Left forelimb (tissue), 1 donor: ENCODE data around the gene KNL1.
"Not testable (repeated sequence)": the region's sequence is repeated elsewhere in the genome, so short reads cannot be mapped to it uniquely, and the experiment has no call there.

Experiments
- DNase-seq: peaks from one replicate; pipeline ENCODE4 v3.0.0-alpha.2; 2018; ENCODE audit warnings: low spot score

Gene KNL1

GRCh38 chr15:40593588-40594428 is at the start of gene KNL1:
KNL1 (plus strand) TSS chr15:40594249; CDS start chr15:40602932, 8,683 bp downstream.
- peak; percentile 97 for DNase-seq

GRCh38 chr15:40545457-40545856 is 48.6 kb upstream of the KNL1 start:
- no peak for DNase-seq

GRCh38 chr15:40548610-40549009 is 45.4 kb upstream of the KNL1 start:
- DNase-seq = no peak

- no peak for DNase-seq
Measured at GRCh38 chr15:40549894-40550293, 44.2 kb upstream of the KNL1 start.

- DNase-seq = no peak
Measured at GRCh38 chr15:40550341-40551037, 43.6 kb upstream of the KNL1 start.

- DNase-seq = no peak
Measured at GRCh38 chr15:40554161-40554525, 39.9 kb upstream of the KNL1 start.

- no peak for DNase-seq
Measured at GRCh38 chr15:40555876-40556275, 38.2 kb upstream of the KNL1 start.

- DNase-seq = no peak
Measured at GRCh38 chr15:40558952-40559742, 34.9 kb upstream of the KNL1 start.

- DNase-seq = no peak
Measured at GRCh38 chr15:40562691-40563090, 31.4 kb upstream of the KNL1 start.

- DNase-seq = no peak
Measured at GRCh38 chr15:40563426-40563825, 30.6 kb upstream of the KNL1 start.

- DNase-seq = peak; percentile 94
Measured at GRCh38 chr15:40564591-40565332, 29.3 kb upstream of the KNL1 start, which contains the start of gene CCDC32. CCDC32 (minus strand) TSS chr15:40565042; CDS start chr15:40563015, 2,027 bp downstream.

- DNase-seq = no peak
Measured at GRCh38 chr15:40565333-40566238, 28.5 kb upstream of the KNL1 start.

- no peak for DNase-seq
Measured at GRCh38 chr15:40567111-40567510, 26.9 kb upstream of the KNL1 start.

- peak; percentile 97 for DNase-seq
Measured at GRCh38 chr15:40569129-40569953, 24.7 kb upstream of the KNL1 start, which contains the start of gene RPUSD2. RPUSD2 (plus strand) TSS chr15:40569299; CDS start chr15:40569338, 39 bp downstream.

GRCh38 chr15:40575113-40575512 is 18.9 kb upstream of the KNL1 start:
- no peak for DNase-seq

- not testable (repeated sequence) for DNase-seq
Measured at GRCh38 chr15:40576914-40577313, 17.1 kb upstream of the KNL1 start.

GRCh38 chr15:40578892-40579291 is 15.2 kb upstream of the KNL1 start:
- DNase-seq = no peak

- not testable (repeated sequence) for DNase-seq
Measured at GRCh38 chr15:40581796-40582195, 12.3 kb upstream of the KNL1 start.

GRCh38 chr15:40582726-40583246 is 11.3 kb upstream of the KNL1 start:
- no peak for DNase-seq
